ENCODE results near the gene PWWP2B. TPM values are rescaled to one million over a fixed set of nuclear protein-coding genes. Genes with fewer than 3 reads are reported as not detected.

The PWWP2B gene
- total RNA-seq, 1 experiment from 2014 or later = 4.2 TPM

DNA sequence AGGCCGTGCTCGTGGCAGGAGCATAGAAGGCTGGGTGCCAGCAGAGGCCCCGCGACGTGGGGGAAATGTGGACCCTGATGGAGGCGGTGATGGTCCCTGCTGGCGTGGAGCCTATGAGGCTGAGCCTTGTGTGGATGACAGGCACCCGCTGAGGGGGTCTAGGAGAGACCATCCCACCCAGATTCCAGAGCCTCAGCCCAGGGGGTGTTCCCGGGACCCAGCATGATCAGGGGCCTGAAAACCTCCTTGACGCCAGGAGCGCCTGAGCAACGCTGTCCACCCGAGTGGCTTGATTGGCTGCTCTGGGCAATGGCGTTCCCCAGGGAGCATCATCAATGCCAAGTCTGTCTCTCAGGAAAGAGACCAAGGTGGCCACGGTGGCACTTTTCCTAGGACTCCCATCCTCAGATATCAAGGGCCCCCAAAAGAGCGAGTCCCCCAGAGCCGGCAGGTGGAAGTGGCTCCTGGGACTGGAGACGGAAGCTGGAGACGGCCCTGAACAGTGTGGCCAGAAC, 61.1 kb downstream of the PWWP2B start:
- H3K36me3 ChIP-seq = no peaks in the 10 kb centered on the region
- H3K27me3 ChIP-seq (replicated peaks) = 0 out of 2 replicates have a peak, but pooled peaks cover 8% of the 10 kb centered on the region
- H3K4me3 ChIP-seq = no peak overlapping the region
- H3K27ac ChIP-seq = no peak overlapping the region
- no peak for DNase-seq (ENCODE audit: low read depth in 1 of 2, low spot score in 2 of 2)
- peaks cover 13% of the 10 kb centered on the region for H3K4me1 ChIP-seq (replicated peaks)
- H3K9me3 ChIP-seq (replicated peaks) = no peaks in the 10 kb centered on the region; the same call in 1 of the 2 replicates

DNA sequence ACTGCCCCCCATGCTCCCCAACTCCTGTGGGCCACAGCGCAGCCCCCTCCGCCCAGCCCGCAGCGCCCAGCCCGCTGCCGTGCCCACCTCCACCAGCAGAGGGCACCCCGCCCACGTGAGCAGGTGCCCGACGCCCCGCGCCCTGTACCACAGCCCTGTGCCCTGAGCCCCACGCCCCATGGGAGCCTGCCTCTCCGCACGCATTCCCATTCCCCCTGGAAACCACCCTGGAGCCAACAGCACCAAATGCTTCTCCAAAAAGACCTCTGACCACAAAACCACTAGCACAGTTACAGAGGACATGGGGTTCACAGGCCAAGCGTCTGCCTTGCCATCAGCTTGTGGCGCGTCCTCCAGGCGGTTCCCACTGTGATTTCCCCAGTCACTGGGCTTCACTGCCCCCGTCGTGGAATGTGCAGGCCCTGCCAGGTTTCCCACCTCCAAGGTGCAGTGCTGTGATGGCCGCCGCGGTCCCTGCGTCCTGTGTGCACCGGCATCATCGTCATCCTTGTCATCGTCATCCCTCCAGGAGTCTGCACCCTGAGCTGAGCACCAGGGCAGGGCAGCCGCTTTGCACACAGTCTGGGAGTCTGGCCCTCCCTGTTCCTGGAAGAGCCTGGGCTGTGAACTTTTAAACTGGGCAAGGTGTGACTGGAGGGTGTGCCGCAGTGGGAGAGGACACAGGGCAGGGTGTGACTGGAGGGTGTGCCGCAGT, 61.7 kb downstream of the PWWP2B start:
- peaks cover 9% of the 10 kb centered on the region for H3K4me1 ChIP-seq (replicated peaks)
- no peaks in the 10 kb centered on the region; the same call in 1 of the 2 replicates for H3K9me3 ChIP-seq (replicated peaks)
- DNase-seq (ENCODE audit: low read depth in 1 of 2, low spot score in 2 of 2) = peak in 1 of 2 experiments; percentile 53
- H3K27ac ChIP-seq = no peak overlapping the region
- no peak overlapping the region for H3K4me3 ChIP-seq
- 0 out of 2 replicates have a peak, but pooled peaks cover 8% of the 10 kb centered on the region for H3K27me3 ChIP-seq (replicated peaks)
- H3K36me3 ChIP-seq = no peaks in the 10 kb centered on the region

DNA sequence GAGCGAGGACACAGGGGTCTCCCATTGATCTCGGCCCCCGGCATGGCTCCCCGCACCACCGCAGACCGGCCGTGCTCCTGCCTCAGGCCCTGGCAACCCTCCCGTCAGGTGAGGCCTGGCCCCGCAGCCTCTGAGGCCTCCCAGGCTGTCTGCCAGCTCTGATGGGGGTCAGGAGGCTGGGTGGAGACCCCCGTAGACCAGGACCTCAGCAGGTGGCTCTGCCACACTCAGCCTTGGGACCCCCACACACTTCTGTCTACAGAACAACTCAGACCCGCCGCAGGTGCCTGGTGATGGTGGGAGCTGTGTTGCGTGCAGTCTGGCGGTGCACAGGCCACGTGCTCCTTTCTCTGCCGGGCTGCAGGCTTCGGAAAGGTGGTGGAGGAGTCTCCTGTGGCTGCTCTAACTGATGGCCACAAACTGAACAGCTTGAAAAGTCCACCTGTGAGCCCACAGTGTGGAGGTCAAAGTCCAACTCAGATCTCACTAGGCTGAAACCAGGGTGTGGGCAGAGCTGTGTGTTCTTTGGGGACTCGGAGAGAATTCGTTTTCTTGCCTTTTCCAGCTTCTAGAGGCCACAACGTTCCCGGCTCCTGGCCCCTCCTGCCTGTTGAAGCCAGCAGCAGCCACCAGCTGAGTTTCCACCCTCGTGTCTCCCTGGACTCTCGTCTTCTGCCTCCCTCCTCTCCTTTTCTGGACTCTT, 62.5 kb downstream of the PWWP2B start:
- DNase-seq (ENCODE audit: low read depth in 1 of 2, low spot score in 2 of 2) = no peak
- H3K27ac ChIP-seq = no peak overlapping the region
- H3K4me3 ChIP-seq = no peak overlapping the region
- peaks cover 9% of the 10 kb centered on the region for H3K4me1 ChIP-seq (replicated peaks)
- H3K9me3 ChIP-seq (replicated peaks) = no peaks in the 10 kb centered on the region; the same call in 1 of the 2 replicates
- H3K36me3 ChIP-seq = no peaks in the 10 kb centered on the region
- H3K27me3 ChIP-seq (replicated peaks) = 0 out of 2 replicates have a peak, but pooled peaks cover 8% of the 10 kb centered on the region

- Histone ChIP-seq H3K4me3 (no peak overlapping the region), H3K27ac (no peak overlapping the region), H3K36me3 (no peaks in the 10 kb centered on the region), H3K4me1 (replicated peaks) (peaks cover 9% of the 10 kb centered on the region), H3K27me3 (replicated peaks) (0 out of 2 replicates have a peak, but pooled peaks cover 8% of the 10 kb centered on the region), H3K9me3 (replicated peaks) (no peaks in the 10 kb centered on the region; the same call in 1 of the 2 replicates)
- no peak for DNase-seq (ENCODE audit: low read depth in 1 of 2, low spot score in 2 of 2)
Measured at GRCh38 chr10:132460071-132460470, 63.1 kb downstream of the PWWP2B start.

DNA sequence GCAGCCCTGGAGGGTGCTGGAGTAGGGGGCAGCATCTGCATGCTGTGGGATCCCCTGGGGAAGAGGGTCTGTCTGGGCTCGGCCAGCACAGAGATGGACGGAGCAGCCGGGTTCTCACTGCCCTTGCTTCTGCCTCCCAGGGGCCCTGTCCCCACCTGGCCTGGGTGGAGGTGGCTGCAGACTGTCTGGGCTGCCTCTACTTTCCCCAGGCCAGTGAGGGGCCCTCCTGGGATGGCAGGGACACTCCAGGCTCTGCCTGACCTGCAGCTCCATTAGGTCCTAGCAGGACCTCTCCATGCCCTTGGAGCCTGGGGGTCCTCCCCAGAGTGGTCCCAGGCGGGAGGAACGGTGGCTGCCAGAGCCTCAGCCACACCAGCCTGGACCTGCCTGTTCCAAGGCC, 63.7 kb downstream of the PWWP2B start:
- Histone ChIP-seq H3K4me1 (replicated peaks) (peaks cover 9% of the 10 kb centered on the region), H3K9me3 (replicated peaks) (no peaks in the 10 kb centered on the region; the same call in 1 of the 2 replicates), H3K4me3 (no peak overlapping the region), H3K27ac (no peak overlapping the region), H3K27me3 (replicated peaks) (0 out of 2 replicates have a peak, but pooled peaks cover 8% of the 10 kb centered on the region), H3K36me3 (no peaks in the 10 kb centered on the region)
- no peak for DNase-seq (ENCODE audit: low read depth in 1 of 2, low spot score in 2 of 2)

GRCh38 chr10:132461103-132461682, 64.2 kb downstream of the PWWP2B start:
- no peak overlapping the region for H3K4me3 ChIP-seq
- H3K4me1 ChIP-seq (replicated peaks) = peaks cover 9% of the 10 kb centered on the region
- H3K9me3 ChIP-seq (replicated peaks) = no peaks in the 10 kb centered on the region; the same call in 1 of the 2 replicates
- no peaks in the 10 kb centered on the region for H3K36me3 ChIP-seq
- H3K27ac ChIP-seq = no peak overlapping the region
- H3K27me3 ChIP-seq (replicated peaks) = 0 out of 2 replicates have a peak, but pooled peaks cover 8% of the 10 kb centered on the region
- DNase-seq (ENCODE audit: low read depth in 1 of 2, low spot score in 2 of 2) = no peak

GRCh38 chr10:132461683-132462231, 64.8 kb downstream of the PWWP2B start:
- Histone ChIP-seq H3K4me3 (no peak overlapping the region), H3K27me3 (replicated peaks) (0 out of 2 replicates have a peak, but pooled peaks cover 8% of the 10 kb centered on the region), H3K4me1 (replicated peaks) (peaks cover 9% of the 10 kb centered on the region), H3K27ac (no peak overlapping the region), H3K36me3 (no peaks in the 10 kb centered on the region), H3K9me3 (replicated peaks) (no peaks in the 10 kb centered on the region; the same call in 1 of the 2 replicates)
- DNase-seq (ENCODE audit: low read depth in 1 of 2, low spot score in 2 of 2) = no peak

- H3K27ac ChIP-seq = no peak overlapping the region
- peaks cover 9% of the 10 kb centered on the region for H3K4me1 ChIP-seq (replicated peaks)
- DNase-seq (ENCODE audit: low read depth in 1 of 2, low spot score in 2 of 2) = no peak
- H3K27me3 ChIP-seq (replicated peaks) = 0 out of 2 replicates have a peak, but pooled peaks cover 6% of the 10 kb centered on the region
- no peak overlapping the region for H3K4me3 ChIP-seq
- H3K36me3 ChIP-seq = no peaks in the 10 kb centered on the region
- no peaks in the 10 kb centered on the region; the same call in 1 of the 2 replicates for H3K9me3 ChIP-seq (replicated peaks)
Measured at GRCh38 chr10:132462463-132463332, 65.7 kb downstream of the PWWP2B start.

DNA sequence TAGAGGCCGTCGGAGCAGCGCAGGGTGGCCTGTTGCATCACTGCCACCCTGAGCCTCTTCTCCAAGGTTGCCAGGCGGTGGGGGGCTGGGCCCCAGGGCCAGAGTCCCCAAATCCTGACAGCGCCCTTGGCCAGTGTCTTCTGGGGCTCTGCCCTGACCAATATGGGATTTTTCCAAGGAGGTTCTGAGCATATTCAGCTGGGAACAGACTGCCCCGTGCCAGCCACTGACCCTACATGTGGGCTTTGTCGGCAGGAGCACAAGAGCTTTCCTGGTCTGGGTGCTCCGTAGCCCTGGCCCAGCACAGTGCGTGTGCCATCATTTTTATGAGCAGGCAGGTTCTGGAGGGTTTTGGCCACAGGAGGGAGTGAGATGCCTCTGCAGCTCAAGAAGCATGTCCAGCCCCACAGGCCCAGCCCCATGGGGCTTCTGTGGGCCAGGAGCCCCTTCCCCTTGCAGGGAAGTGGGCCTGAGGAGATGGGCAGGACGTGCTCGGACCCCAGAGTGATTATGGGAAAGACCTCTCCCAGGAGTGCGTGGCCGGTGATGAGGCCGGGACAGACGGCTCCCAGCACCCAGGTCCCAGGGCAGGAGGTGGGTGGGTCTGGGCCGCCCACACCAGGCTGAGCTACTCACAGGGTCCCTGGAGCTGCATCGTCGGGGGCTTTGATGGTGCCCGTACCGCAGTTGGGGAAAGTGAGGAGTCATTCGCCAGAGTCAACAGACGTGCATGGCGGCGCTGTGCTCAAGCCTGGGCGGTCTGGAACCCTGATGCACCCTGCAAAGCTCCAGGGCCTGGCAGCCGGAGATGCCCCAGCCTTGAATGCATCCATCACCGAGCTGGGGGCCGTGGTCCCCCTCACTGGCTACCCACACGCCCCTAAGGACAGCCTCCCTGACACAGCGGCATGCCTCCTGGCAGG, 66.6 kb downstream of the PWWP2B start:
- Histone ChIP-seq H3K4me1 (replicated peaks) (peaks cover 4% of the 10 kb centered on the region), H3K36me3 (no peaks in the 10 kb centered on the region), H3K27ac (no peak overlapping the region), H3K27me3 (replicated peaks) (no peaks in the 10 kb centered on the region), H3K9me3 (replicated peaks) (no peaks in the 10 kb centered on the region; the same call in 1 of the 2 replicates), H3K4me3 (no peak overlapping the region)
- no peak for DNase-seq (ENCODE audit: low read depth in 1 of 2, low spot score in 2 of 2)

DNA sequence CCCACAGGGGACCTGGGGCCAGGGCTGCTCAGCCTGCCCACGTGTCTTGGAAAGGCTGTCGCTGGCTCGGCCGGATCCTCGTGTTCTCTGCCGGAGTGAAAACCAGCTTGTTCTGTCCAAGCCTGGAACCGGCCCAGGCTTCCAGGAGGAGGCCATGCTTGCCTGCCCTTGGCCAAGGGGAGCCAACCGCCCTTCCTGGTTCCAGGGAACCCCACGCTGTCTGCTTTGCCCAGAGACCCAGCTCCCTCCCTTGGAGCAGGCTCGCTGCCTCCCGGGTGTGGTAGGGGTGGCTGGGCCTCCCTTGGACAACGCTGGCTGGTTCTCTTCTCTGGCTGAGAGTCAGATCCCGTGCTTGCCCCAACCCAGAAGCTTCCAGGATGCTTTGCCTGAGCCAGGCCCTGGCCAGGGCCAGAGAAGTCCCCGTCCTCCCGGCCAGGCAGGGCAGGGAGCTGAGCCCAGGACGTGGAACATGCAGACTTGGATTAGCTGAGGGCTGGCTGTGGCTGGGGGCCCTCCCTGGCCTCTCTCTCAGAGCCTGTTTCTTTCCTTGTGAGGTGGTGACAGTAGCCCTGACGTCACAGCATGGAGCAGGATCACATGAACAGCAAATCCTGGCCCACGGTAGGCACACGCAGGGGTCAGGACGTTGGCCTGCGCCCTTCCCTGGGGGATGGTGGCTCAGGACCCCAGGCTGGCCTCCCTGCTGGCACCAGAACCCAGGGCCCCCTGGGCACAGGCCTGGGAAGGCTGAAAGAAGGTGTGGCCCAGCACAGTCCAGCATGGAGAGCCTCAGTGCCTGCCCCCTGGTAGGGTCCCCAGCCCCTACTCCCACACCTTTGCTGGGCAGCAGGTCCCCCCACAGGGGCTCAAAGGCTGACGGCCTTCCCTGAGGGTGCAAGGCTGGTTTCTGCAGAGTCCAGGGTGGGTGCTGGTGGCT, 67.5 kb downstream of the PWWP2B start:
- no peaks in the 10 kb centered on the region for H3K36me3 ChIP-seq
- H3K27me3 ChIP-seq (replicated peaks) = no peaks in the 10 kb centered on the region
- H3K9me3 ChIP-seq (replicated peaks) = no peaks in the 10 kb centered on the region
- DNase-seq (ENCODE audit: low read depth in 1 of 2, low spot score in 2 of 2) = no peak
- no peaks in the 10 kb centered on the region for H3K4me1 ChIP-seq (replicated peaks)
- H3K27ac ChIP-seq = no peak overlapping the region
- no peak overlapping the region for H3K4me3 ChIP-seq

DNA sequence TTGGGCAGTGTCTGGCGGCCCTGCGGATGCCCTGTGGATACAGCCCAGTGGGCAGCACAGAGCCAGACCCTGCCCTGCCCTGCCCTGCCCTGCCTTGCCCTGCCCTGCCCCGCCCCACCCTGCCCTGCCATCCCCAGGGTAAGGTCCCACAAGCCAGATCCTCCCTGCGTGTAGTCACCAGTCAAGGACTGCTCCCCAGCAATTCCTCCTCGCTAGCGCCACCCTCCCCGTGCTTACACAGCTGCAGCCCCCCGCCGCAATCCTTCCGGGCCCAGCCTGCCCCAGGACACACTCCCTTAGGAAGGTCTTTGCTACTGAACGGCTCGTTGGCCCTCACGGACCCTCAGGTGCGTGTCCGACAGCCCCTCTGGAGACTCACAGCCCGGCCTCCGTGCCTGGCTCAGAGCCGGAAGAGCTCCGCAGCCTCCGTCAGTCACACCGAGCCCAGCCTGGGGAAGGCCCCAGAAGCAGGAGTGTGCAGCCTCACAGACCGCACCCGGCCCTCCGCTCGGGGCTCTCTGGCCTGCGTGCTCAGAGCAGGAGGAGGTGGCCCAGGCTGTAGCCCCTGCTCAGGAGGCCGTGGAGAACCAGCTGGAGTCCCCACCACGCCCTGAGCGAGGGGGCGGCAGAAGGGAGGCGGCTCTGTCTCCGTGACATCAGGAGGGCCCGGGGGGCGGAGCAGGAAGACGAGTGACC, 68.3 kb downstream of the PWWP2B start:
- Histone ChIP-seq H3K36me3 (no peaks in the 10 kb centered on the region), H3K27me3 (replicated peaks) (no peaks in the 10 kb centered on the region), H3K27ac (no peak overlapping the region), H3K9me3 (replicated peaks) (no peaks in the 10 kb centered on the region), H3K4me3 (no peak overlapping the region), H3K4me1 (replicated peaks) (no peaks in the 10 kb centered on the region)
- no peak for DNase-seq (ENCODE audit: low read depth in 1 of 2, low spot score in 2 of 2)

Data from SJSA1 (cell line).